ENCODE results near the gene ANKRD24. TPM values are rescaled to one million over a fixed set of nuclear protein-coding genes. Genes with fewer than 3 reads are reported as not detected.

ANKRD24 gene
- total RNA-seq, 1 donor from 2014 or later: 0.82 TPM

DNA sequence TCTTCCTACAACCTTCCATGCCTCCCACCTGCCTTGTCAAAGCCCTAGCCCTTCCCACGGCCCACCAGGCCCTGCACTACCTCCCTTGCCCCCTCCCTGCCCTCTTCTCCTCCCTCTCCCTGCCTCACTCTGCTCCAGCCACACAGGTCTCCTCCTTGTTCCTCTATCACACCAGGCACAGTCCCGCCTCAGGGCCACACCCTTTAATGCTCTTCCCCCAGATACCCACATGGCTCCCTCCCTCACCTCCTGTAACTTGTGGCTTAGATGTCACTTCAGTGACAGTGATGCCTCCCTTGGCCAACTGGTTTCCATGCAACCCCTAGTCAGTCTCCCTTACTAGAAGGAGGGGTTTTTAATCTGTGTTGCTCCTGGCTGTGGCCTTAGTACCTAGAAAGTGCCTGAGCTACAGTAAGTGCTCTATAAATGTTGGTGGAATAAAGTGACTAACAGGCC, 1.4 kb upstream of the ANKRD24 start:
- Mint-ChIP-seq H3K4me1 (ENCODE audit: unreplicated experiment) (peaks cover 3% of the 10 kb centered on the region), H3K27ac (ENCODE audit: unreplicated experiment) (peak overlapping the region; percentile 13), H3K36me3 (ENCODE audit: low read depth, unreplicated experiment) (peaks cover 3% of the 10 kb centered on the region), H3K27me3 (ENCODE audit: unreplicated experiment) (peaks cover 4% of the 10 kb centered on the region), H3K9me3 (ENCODE audit: unreplicated experiment) (no peaks in the 10 kb centered on the region), H3K4me3 (ENCODE audit: unreplicated experiment) (peak overlapping the region; percentile 56)
- TF ChIP-seq, protein P1, sequence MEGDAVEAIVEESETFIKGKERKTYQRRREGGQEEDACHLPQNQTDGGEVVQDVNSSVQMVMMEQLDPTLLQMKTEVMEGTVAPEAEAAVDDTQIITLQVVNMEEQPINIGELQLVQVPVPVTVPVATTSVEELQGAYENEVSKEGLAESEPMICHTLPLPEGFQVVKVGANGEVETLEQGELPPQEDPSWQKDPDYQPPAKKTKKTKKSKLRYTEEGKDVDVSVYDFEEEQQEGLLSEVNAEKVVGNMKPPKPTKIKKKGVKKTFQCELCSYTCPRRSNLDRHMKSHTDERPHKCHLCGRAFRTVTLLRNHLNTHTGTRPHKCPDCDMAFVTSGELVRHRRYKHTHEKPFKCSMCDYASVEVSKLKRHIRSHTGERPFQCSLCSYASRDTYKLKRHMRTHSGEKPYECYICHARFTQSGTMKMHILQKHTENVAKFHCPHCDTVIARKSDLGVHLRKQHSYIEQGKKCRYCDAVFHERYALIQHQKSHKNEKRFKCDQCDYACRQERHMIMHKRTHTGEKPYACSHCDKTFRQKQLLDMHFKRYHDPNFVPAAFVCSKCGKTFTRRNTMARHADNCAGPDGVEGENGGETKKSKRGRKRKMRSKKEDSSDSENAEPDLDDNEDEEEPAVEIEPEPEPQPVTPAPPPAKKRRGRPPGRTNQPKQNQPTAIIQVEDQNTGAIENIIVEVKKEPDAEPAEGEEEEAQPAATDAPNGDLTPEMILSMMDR (IDR thresholded peaks at IDR 0.05; ENCODE audit: unreplicated experiment): no peak
- DNase-seq (ENCODE audit: low spot score): no peak

DNA sequence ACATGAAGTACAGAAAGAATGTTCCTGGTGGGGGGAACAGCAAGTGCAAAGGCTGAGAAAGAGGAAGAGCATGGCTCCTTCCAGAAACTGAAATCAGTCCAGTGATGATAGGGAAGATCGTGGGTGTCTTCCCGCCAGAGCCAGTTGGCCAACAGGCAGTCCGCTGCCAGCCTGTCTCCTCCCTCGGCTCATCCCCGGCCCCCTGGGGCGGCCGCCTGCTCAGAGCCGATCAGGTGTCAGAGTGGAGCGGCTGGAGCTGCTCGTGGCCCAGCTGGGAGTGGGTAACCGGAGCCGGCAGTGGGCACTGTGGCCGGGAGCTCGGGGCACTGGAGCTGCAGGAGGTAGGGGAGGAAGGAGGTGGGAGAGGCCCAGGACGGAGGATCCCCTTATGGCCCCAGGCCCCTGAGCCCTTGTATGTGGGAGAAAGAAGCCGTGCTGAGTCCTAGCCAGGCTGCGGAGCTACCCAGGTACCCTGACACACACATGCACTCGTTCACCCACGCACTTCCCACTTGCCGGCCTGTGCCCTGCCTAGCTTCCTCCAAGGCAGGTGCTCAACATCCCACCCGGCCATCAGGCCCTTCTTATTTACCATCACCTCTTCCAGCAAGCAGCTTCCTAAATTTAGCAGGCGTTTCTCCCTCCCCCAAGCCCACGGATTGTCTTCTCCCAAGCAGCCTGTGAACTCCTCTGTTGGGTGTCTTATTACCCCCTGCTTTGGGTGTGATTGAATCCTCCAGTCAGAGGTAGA, 1.7 kb downstream of the ANKRD24 start:
- Mint-ChIP-seq H3K27me3 (ENCODE audit: unreplicated experiment) (peaks cover 3% of the 10 kb centered on the region), H3K36me3 (ENCODE audit: low read depth, unreplicated experiment) (no peaks in the 10 kb centered on the region), H3K27ac (ENCODE audit: unreplicated experiment) (no peak overlapping the region), H3K9me3 (ENCODE audit: unreplicated experiment) (no peaks in the 10 kb centered on the region), H3K4me3 (ENCODE audit: unreplicated experiment) (no peak overlapping the region), H3K4me1 (ENCODE audit: unreplicated experiment) (peaks cover 3% of the 10 kb centered on the region)
- TF ChIP-seq, protein P1 (IDR thresholded peaks at IDR 0.05; ENCODE audit: unreplicated experiment): no peak
- no peak for DNase-seq (ENCODE audit: low spot score)

DNA sequence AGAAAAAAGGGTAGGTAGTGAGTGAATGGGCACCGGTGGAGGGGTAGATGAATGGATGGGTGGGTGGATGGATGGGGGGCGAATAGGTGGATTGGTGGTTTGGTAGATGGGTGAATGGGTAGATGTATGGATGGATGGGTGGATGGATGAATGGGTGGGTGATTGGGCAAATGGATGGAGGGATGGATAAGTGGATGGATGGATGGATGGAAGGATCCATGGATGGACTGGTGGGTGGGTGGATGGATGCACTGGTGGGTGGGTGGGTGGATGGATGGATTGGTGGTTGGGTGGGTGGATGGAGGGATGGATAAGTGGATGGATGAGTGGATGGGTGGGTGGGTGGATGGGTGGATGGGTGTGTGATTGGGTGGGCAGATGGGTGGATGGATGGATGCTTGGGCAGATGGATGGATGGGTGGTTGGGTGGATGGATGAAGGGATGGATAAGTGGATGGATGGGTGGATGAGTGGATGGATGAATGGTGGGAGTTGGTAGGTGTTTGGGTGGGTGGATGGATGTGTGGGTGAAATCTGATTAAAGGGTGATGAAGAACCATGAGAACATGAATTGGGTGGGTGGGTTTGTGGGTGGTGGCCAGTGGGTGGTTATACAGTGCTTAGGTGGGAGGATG, 2.3 kb downstream of the ANKRD24 start:
- DNase-seq (ENCODE audit: low spot score): no peak
- Mint-ChIP-seq H3K4me3 (ENCODE audit: unreplicated experiment) (peak overlapping the region; percentile 42), H3K27ac (ENCODE audit: unreplicated experiment) (no peak overlapping the region), H3K9me3 (ENCODE audit: unreplicated experiment) (no peaks in the 10 kb centered on the region), H3K4me1 (ENCODE audit: unreplicated experiment) (peaks cover 3% of the 10 kb centered on the region), H3K27me3 (ENCODE audit: unreplicated experiment) (peaks cover 3% of the 10 kb centered on the region), H3K36me3 (ENCODE audit: low read depth, unreplicated experiment) (no peaks in the 10 kb centered on the region)
- TF ChIP-seq, protein P1 (IDR thresholded peaks at IDR 0.05; ENCODE audit: unreplicated experiment): no peak

DNA sequence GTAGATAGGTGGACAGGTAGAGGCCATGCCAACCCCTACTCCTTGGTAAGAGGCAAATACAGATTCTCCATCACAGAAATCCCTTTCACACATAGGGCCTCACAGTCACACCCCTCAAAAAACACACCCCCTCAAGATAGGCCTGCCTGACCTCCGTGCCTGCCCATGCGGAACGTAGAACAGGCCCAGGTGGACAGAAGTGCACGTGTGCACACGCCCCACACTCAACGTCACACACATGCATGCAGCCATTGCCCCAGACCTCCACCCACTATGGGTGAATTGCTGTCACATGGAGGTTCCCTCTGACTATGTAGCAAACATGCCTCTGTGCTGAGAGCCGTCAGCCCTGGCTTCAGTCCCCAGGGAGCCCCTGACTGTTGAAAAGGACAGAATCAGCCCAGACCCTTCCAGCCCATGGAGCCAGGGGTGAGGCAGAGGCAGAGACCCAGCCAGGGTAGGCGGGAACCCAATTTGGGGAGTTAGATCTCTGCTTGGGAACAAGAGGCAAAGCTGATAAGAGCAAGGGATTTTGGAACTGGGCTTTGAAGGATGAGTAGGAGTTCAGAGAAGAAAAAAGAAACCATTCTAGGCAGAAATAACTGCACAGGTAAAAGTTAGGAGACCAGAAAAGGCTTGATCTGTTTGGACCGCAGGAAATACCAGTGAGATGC, 3.1 kb downstream of the ANKRD24 start:
- Mint-ChIP-seq H3K36me3 (ENCODE audit: low read depth, unreplicated experiment) (no peaks in the 10 kb centered on the region), H3K4me3 (ENCODE audit: unreplicated experiment) (peak overlapping the region; percentile 42), H3K27ac (ENCODE audit: unreplicated experiment) (no peak overlapping the region), H3K27me3 (ENCODE audit: unreplicated experiment) (peaks cover 3% of the 10 kb centered on the region), H3K9me3 (ENCODE audit: unreplicated experiment) (no peaks in the 10 kb centered on the region), H3K4me1 (ENCODE audit: unreplicated experiment) (peaks cover 3% of the 10 kb centered on the region)
- no peak for DNase-seq (ENCODE audit: low spot score)
- TF ChIP-seq, protein P1 (IDR thresholded peaks at IDR 0.05; ENCODE audit: unreplicated experiment): no peak

Data from endothelial cell (in vitro differentiated cells).